Suprapubic skin (tissue), 4 donors: ENCODE data around the gene ZDHHC12. TPM values are rescaled to one million over a fixed set of nuclear protein-coding genes. Genes with fewer than 3 reads are reported as not detected.
A peak's percentile ranks its signal among the peaks of the same experiment; 100 is the strongest.

Experiments used
- DNase-seq, 2 donors: peaks; one replicate each; pipeline ENCODE4 v3.0.0-alpha.2; 2019; ENCODE audit warnings: low spot score in 2 of 2
- H3K27ac ChIP-seq: fragments of 200-600 bp; sonication (generic); one replicate; pipeline ENCODE4 v1.5.1; 2019
- H3K27me3 ChIP-seq: fragments of 200-600 bp; sonication (generic); one replicate; pipeline ENCODE4 v1.5.1; 2019
- H3K36me3 ChIP-seq: fragments of 200-600 bp; sonication (generic); one replicate; pipeline ENCODE4 v1.5.1; 2019
- H3K4me1 ChIP-seq: fragments of 200-600 bp; sonication (generic); one replicate; pipeline ENCODE4 v1.5.1; 2019
- H3K4me3 ChIP-seq: fragments of 200-600 bp; sonication (generic); one replicate; pipeline ENCODE4 v1.5.1; 2019; ENCODE audit warnings: mild to moderate bottlenecking
- H3K9me3 ChIP-seq: fragments of 200-600 bp; sonication (generic); one replicate; pipeline ENCODE4 v1.5.1; 2019
- CTCF ChIP-seq, 2 donors: fragments of 200-600 bp in 1 of 2; fragments of 450-650 bp in 1 of 2; sonication (generic) in 1 of 2; IDR thresholded peaks; one replicate each; pipeline ENCODE4 v1.5.1; 2016 to 2019; ENCODE audit warnings: antibody characterized with exemption in 2 of 2, mild to moderate bottlenecking in 1 of 2, moderate library complexity in 1 of 2
- EP300 ChIP-seq: sonication (generic); formaldehyde crosslinking; IDR thresholded peaks from one replicate; pipeline ENCODE4 v1.6.1; 2017; ENCODE audit warnings: antibody characterized with exemption
- POLR2A ChIP-seq, 2 donors: fragments of 450-650 bp; IDR thresholded peaks; one replicate each; pipeline ENCODE4 v1.6.1; 2017; ENCODE audit warnings: antibody characterized with exemption in 2 of 2, mild to moderate bottlenecking in 2 of 2, moderate library complexity in 2 of 2
- POLR2AphosphoS5 ChIP-seq, 3 donors: sonication (generic); formaldehyde crosslinking; IDR thresholded peaks; one replicate each; pipeline ENCODE4 v1.6.1; 2017; ENCODE audit warnings: antibody characterized with exemption in 3 of 3
- WGBS: methylation state at CpG from one replicate; pipeline ENCODE4 v1.1.5; 2018; 5-methylcytosine and 5-hydroxymethylcytosine counted together
- total RNA-seq, 4 donors: library from RNA; depleted of rRNA; stranded (reverse); fragments of >200 nt; gene quantifications; one replicate each; pipeline ENCODE4 v1.1.0, GENCODE V29; 2016

ZDHHC12 gene
- total RNA-seq, 4 donors from 2014 or later, result 31.5 to 90.5 (median 75.0) TPM

- Histone ChIP-seq H3K27me3 (no peaks in the 10 kb centered on the region), H3K9me3 (no peaks in the 10 kb centered on the region), H3K4me3 (no peak overlapping the region), H3K4me1 (peaks cover 33% of the 10 kb centered on the region), H3K27ac (peak overlapping the region; percentile 29), H3K36me3 (peaks cover 23% of the 10 kb centered on the region)
- WGBS, result 94% methylated on average over 24 of the region's 30 CpGs
- TF ChIP-seq POLR2AphosphoS5 (IDR thresholded peaks at IDR 0.05), result no peak
- no peak for TF ChIP-seq POLR2A (IDR thresholded peaks at IDR 0.05)
- TF ChIP-seq EP300, result no peak
- no peak for TF ChIP-seq CTCF (IDR thresholded peaks at IDR 0.05)
- no peak for DNase-seq
These were observed 3.9 kb downstream of the ZDHHC12 start for GRCh38 chr9:128719919-128720605.

- 80% methylated on average over 4 of the region's 5 CpGs for WGBS
- Histone ChIP-seq H3K4me3 (no peak overlapping the region), H3K4me1 (peaks cover 21% of the 10 kb centered on the region), H3K27me3 (no peaks in the 10 kb centered on the region), H3K27ac (no peak overlapping the region), H3K36me3 (peaks cover 36% of the 10 kb centered on the region), H3K9me3 (no peaks in the 10 kb centered on the region)
- TF ChIP-seq POLR2AphosphoS5 (IDR thresholded peaks at IDR 0.05) (no peak), EP300 (no peak), CTCF (IDR thresholded peaks at IDR 0.05) (no peak), POLR2A (IDR thresholded peaks at IDR 0.05) (no peak)
- no peak for DNase-seq
These were observed 5.5 kb downstream of the ZDHHC12 start for GRCh38 chr9:128718475-128718874.

GRCh38 chr9:128718047-128718446 lies 5.9 kb downstream of the ZDHHC12 start:
- Histone ChIP-seq H3K27ac (no peak overlapping the region), H3K9me3 (no peaks in the 10 kb centered on the region), H3K4me3 (no peak overlapping the region), H3K36me3 (peaks cover 36% of the 10 kb centered on the region), H3K27me3 (no peaks in the 10 kb centered on the region), H3K4me1 (peaks cover 16% of the 10 kb centered on the region)
- 87% methylated on average over 8 of the region's 8 CpGs for WGBS
- DNase-seq, result no peak
- no peak for TF ChIP-seq POLR2AphosphoS5 (IDR thresholded peaks at IDR 0.05)

GRCh38 chr9:128716581-128717254 lies 7.2 kb downstream of the ZDHHC12 start:
- Histone ChIP-seq H3K4me1 (peaks cover 8% of the 10 kb centered on the region), H3K36me3 (peaks cover 38% of the 10 kb centered on the region), H3K4me3 (no peak overlapping the region), H3K27me3 (no peaks in the 10 kb centered on the region), H3K9me3 (no peaks in the 10 kb centered on the region), H3K27ac (no peak overlapping the region)
- WGBS, result 96% methylated on average over 7 of the region's 7 CpGs
- TF ChIP-seq POLR2AphosphoS5 (IDR thresholded peaks at IDR 0.05) (no peak), EP300 (no peak), CTCF (IDR thresholded peaks at IDR 0.05) (no peak), POLR2A (IDR thresholded peaks at IDR 0.05) (no peak)
- no peak for DNase-seq

- Histone ChIP-seq H3K27ac (no peak overlapping the region), H3K9me3 (no peaks in the 10 kb centered on the region), H3K4me1 (peaks cover 8% of the 10 kb centered on the region), H3K36me3 (peaks cover 25% of the 10 kb centered on the region), H3K4me3 (no peak overlapping the region), H3K27me3 (no peaks in the 10 kb centered on the region)
- TF ChIP-seq POLR2A (IDR thresholded peaks at IDR 0.05) (no peak), EP300 (no peak), POLR2AphosphoS5 (IDR thresholded peaks at IDR 0.05) (no peak), CTCF (IDR thresholded peaks at IDR 0.05) (no peak)
- peak in 1 of 2 donors; percentile 20 for DNase-seq
- WGBS, result 88% methylated on average over 6 of the region's 6 CpGs
These were observed 8.5 kb downstream of the ZDHHC12 start for GRCh38 chr9:128715436-128715750.
